Measurements from ENCODE around the gene ZFHX3. TPM values are rescaled to one million over a fixed set of nuclear protein-coding genes. Genes with fewer than 3 reads are reported as not detected.

Gene ZFHX3
- total RNA-seq, 1 experiment from 2014 or later = 5.1 TPM

GRCh38 chr16:72845322-72846020, 202.5 kb downstream of the ZFHX3 start:
- H3K4me3 ChIP-seq = no peak overlapping the region
- DNase-seq = no peak
- peaks cover 8% of the 10 kb centered on the region; the same call in 1 of the 2 replicates for H3K4me1 ChIP-seq
- H3K27me3 ChIP-seq = no peaks in the 10 kb centered on the region
- H3K27ac ChIP-seq = no peak overlapping the region
- no peaks in the 10 kb centered on the region for H3K36me3 ChIP-seq
- H3K9me3 ChIP-seq (replicated peaks) = no peaks in the 10 kb centered on the region

GRCh38 chr16:72844225-72844920, 203.6 kb downstream of the ZFHX3 start:
- no peak overlapping the region for H3K4me3 ChIP-seq
- H3K36me3 ChIP-seq = no peaks in the 10 kb centered on the region
- H3K27me3 ChIP-seq = no peaks in the 10 kb centered on the region
- no peak overlapping the region for H3K27ac ChIP-seq
- peaks cover 8% of the 10 kb centered on the region; the same call in 1 of the 2 replicates for H3K4me1 ChIP-seq
- no peaks in the 10 kb centered on the region for H3K9me3 ChIP-seq (replicated peaks)
- DNase-seq = no peak

GRCh38 chr16:72841506-72841905, 206.4 kb downstream of the ZFHX3 start:
- no peak for DNase-seq
- Histone ChIP-seq H3K27me3 (no peaks in the 10 kb centered on the region), H3K4me1 (no peaks in the 10 kb centered on the region), H3K27ac (no peak overlapping the region), H3K36me3 (no peaks in the 10 kb centered on the region), H3K9me3 (replicated peaks) (no peaks in the 10 kb centered on the region), H3K4me3 (no peak overlapping the region)

GRCh38 chr16:72840631-72841381, 207.1 kb downstream of the ZFHX3 start:
- no peak overlapping the region for H3K27ac ChIP-seq
- H3K4me1 ChIP-seq = no peaks in the 10 kb centered on the region
- H3K36me3 ChIP-seq = no peaks in the 10 kb centered on the region
- H3K9me3 ChIP-seq (replicated peaks) = no peaks in the 10 kb centered on the region
- no peaks in the 10 kb centered on the region for H3K27me3 ChIP-seq
- DNase-seq = no peak
- no peak overlapping the region for H3K4me3 ChIP-seq

GRCh38 chr16:72838951-72839350, 209.0 kb downstream of the ZFHX3 start:
- Histone ChIP-seq H3K27ac (no peak overlapping the region), H3K4me3 (no peak overlapping the region), H3K36me3 (no peaks in the 10 kb centered on the region), H3K9me3 (replicated peaks) (no peaks in the 10 kb centered on the region), H3K4me1 (no peaks in the 10 kb centered on the region), H3K27me3 (no peaks in the 10 kb centered on the region)
- no peak for DNase-seq

- no peaks in the 10 kb centered on the region for H3K4me1 ChIP-seq
- H3K27ac ChIP-seq = no peak overlapping the region
- no peaks in the 10 kb centered on the region for H3K9me3 ChIP-seq (replicated peaks)
- no peaks in the 10 kb centered on the region for H3K36me3 ChIP-seq
- no peak for DNase-seq
- H3K27me3 ChIP-seq = no peaks in the 10 kb centered on the region
- H3K4me3 ChIP-seq = no peak overlapping the region
Observed at GRCh38 chr16:72838586-72838910, 209.4 kb downstream of the ZFHX3 start.

- Histone ChIP-seq H3K36me3 (no peaks in the 10 kb centered on the region), H3K9me3 (replicated peaks) (no peaks in the 10 kb centered on the region), H3K4me1 (no peaks in the 10 kb centered on the region), H3K27me3 (no peaks in the 10 kb centered on the region), H3K4me3 (no peak overlapping the region), H3K27ac (no peak overlapping the region)
- DNase-seq = no peak
Observed at GRCh38 chr16:72837846-72838585, 209.9 kb downstream of the ZFHX3 start.

GRCh38 chr16:72836985-72837384, 210.9 kb downstream of the ZFHX3 start:
- H3K27ac ChIP-seq = no peak overlapping the region
- DNase-seq = no peak
- H3K4me1 ChIP-seq = no peaks in the 10 kb centered on the region
- H3K4me3 ChIP-seq = no peak overlapping the region
- no peaks in the 10 kb centered on the region for H3K9me3 ChIP-seq (replicated peaks)
- H3K36me3 ChIP-seq = no peaks in the 10 kb centered on the region
- H3K27me3 ChIP-seq = no peaks in the 10 kb centered on the region

- Histone ChIP-seq H3K27me3 (no peaks in the 10 kb centered on the region), H3K27ac (no peak overlapping the region), H3K4me3 (no peak overlapping the region), H3K36me3 (no peaks in the 10 kb centered on the region), H3K4me1 (no peaks in the 10 kb centered on the region), H3K9me3 (replicated peaks) (no peaks in the 10 kb centered on the region)
- no peak for DNase-seq
Observed at GRCh38 chr16:72836181-72836580, 211.7 kb downstream of the ZFHX3 start.

- no peaks in the 10 kb centered on the region for H3K27me3 ChIP-seq
- H3K4me3 ChIP-seq = no peak overlapping the region
- H3K27ac ChIP-seq = no peak overlapping the region
- no peak for DNase-seq
- H3K9me3 ChIP-seq (replicated peaks) = no peaks in the 10 kb centered on the region
- no peaks in the 10 kb centered on the region for H3K36me3 ChIP-seq
- H3K4me1 ChIP-seq = no peaks in the 10 kb centered on the region
Observed at GRCh38 chr16:72835086-72835485, 212.8 kb downstream of the ZFHX3 start.

- H3K9me3 ChIP-seq (replicated peaks) = no peaks in the 10 kb centered on the region
- H3K27ac ChIP-seq = no peak overlapping the region
- no peaks in the 10 kb centered on the region for H3K4me1 ChIP-seq
- H3K4me3 ChIP-seq = no peak overlapping the region
- no peaks in the 10 kb centered on the region for H3K27me3 ChIP-seq
- H3K36me3 ChIP-seq = no peaks in the 10 kb centered on the region
- DNase-seq = no peak
Observed at GRCh38 chr16:72834499-72834898, 213.4 kb downstream of the ZFHX3 start.

GRCh38 chr16:72833969-72834368, 214.0 kb downstream of the ZFHX3 start:
- Histone ChIP-seq H3K4me1 (no peaks in the 10 kb centered on the region), H3K9me3 (replicated peaks) (no peaks in the 10 kb centered on the region), H3K27me3 (no peaks in the 10 kb centered on the region), H3K27ac (no peak overlapping the region), H3K36me3 (no peaks in the 10 kb centered on the region), H3K4me3 (no peak overlapping the region)
- no peak for DNase-seq

- H3K4me1 ChIP-seq = no peaks in the 10 kb centered on the region
- no peaks in the 10 kb centered on the region for H3K27me3 ChIP-seq
- no peak for DNase-seq
- H3K9me3 ChIP-seq (replicated peaks) = no peaks in the 10 kb centered on the region
- no peak overlapping the region for H3K4me3 ChIP-seq
- no peak overlapping the region for H3K27ac ChIP-seq
- no peaks in the 10 kb centered on the region for H3K36me3 ChIP-seq
Observed at GRCh38 chr16:72833482-72833881, 214.4 kb downstream of the ZFHX3 start.

- H3K36me3 ChIP-seq = no peaks in the 10 kb centered on the region
- no peaks in the 10 kb centered on the region for H3K27me3 ChIP-seq
- no peak overlapping the region for H3K27ac ChIP-seq
Observed at GRCh38 chr16:72832621-72833248, 215.2 kb downstream of the ZFHX3 start.

More at GRCh38 chr16:72832621-72833248, 215.2 kb downstream of the ZFHX3 start:
- Histone ChIP-seq H3K9me3 (replicated peaks) (no peaks in the 10 kb centered on the region), H3K4me1 (no peaks in the 10 kb centered on the region), H3K4me3 (no peak overlapping the region)
- DNase-seq = peak; percentile 63 to 77

Data from SJCRH30 (cell line).